Endothelial cell of umbilical vein (primary cell): Measurements from ENCODE around the gene NDFIP1. TPM values are rescaled to one million over a fixed set of nuclear protein-coding genes. Genes with fewer than 3 reads are reported as not detected.

Source experiments
- BruUV-seq: library from RNA; stranded (reverse); fragments of 400-500 nt; replicated peaks from 2 replicates; lab custom pipeline; 2021; lab: Mats Ljungman, UMichigan
- CTCF ChIA-PET: fragments of 300-600, 350-600 bp; sonication (Branson Sonifier 250); formaldehyde crosslinking; loops from one replicate; lab custom pipeline; 2021; ENCODE audit warnings: antibody characterized with exemption, inconsistent platforms; lab: Charles Lee
- POLR2A ChIA-PET: fragments of 300-600, 350-600 bp; sonication (Branson Sonifier 250); formaldehyde crosslinking; loops from one replicate; lab custom pipeline; 2021; ENCODE audit warnings: antibody characterized with exemption, inconsistent platforms; lab: Charles Lee
- DNase-seq: peaks from one replicate; pipeline ENCODE4 v3.0.0-alpha.2; 2011; ENCODE audit warnings: low read depth, low spot score
- FAIRE-seq: peaks from 2 replicates; lab custom pipeline; 2011; peaks lifted over from hg19 to GRCh38; lab: Jason Lieb, UNC
- H2AFZ ChIP-seq: 2 replicates; pipeline ENCODE4 v1.6.0; 2012; ENCODE audit warnings: low read depth, low read length, control low read depth, inconsistent platforms
- H3K27ac ChIP-seq: 2 replicates; pipeline ENCODE4 v1.5.1; 2011; ENCODE audit warnings: low read depth, mild to moderate bottlenecking, control low read depth, low read length, moderate library complexity; ENCODE audit not compliant: insufficient read depth
- H3K27me3 ChIP-seq, 2 experiments: 2 replicates each; pipeline versions ENCODE4 v1.6.0 to v1.6.1; 2011; ENCODE audit warnings: low read length in 2 of 2, mixed read lengths in 1 of 2; ENCODE audit not compliant: control insufficient read depth in 2 of 2, insufficient read depth in 2 of 2
- H3K36me3 ChIP-seq, 2 experiments: 2 replicates in 1 of 2; 3 replicates in 1 of 2; pipeline ENCODE4 v1.5.1; 2011; ENCODE audit warnings: low read length in 2 of 2, mild to moderate bottlenecking in 1 of 2, moderate library complexity in 1 of 2; ENCODE audit not compliant: control insufficient read depth in 2 of 2, insufficient read depth in 2 of 2; ENCODE audit errors: extremely low read depth in 1 of 2
- H3K4me1 ChIP-seq: 3 replicates; pipeline ENCODE4 v1.5.1; 2011; ENCODE audit warnings: mild to moderate bottlenecking, low read length; ENCODE audit not compliant: control insufficient read depth, insufficient read depth; ENCODE audit errors: extremely low read depth
- H3K4me2 ChIP-seq: 2 replicates; pipeline ENCODE4 v1.6.1; 2011; ENCODE audit warnings: low read length, control low read depth, mixed read lengths; ENCODE audit not compliant: insufficient read depth
- H3K4me3 ChIP-seq, 3 experiments: fragments of 200-600 bp in 1 of 3; sonication (generic), shearing (Covaris generic) in 1 of 3; replicated peaks in 1 of 3; 2 replicates each; pipeline ENCODE4 v1.5.1; 2011 to 2016; ENCODE audit warnings: control low read depth in 3 of 3, low read length in 3 of 3, mild to moderate bottlenecking in 2 of 3, inconsistent platforms in 1 of 3, low read depth in 1 of 3, moderate library complexity in 1 of 3; ENCODE audit not compliant: insufficient read depth in 1 of 3
- H3K79me2 ChIP-seq: 2 replicates; pipeline ENCODE4 v1.6.0; 2012; ENCODE audit warnings: low read length, inconsistent platforms; ENCODE audit not compliant: control insufficient read depth, insufficient read depth
- H3K9ac ChIP-seq: replicated peaks from 2 replicates; pipeline ENCODE3; 2011; ENCODE audit warnings: low read length, control low read depth; ENCODE audit not compliant: insufficient read depth; ENCODE audit errors: extremely low read depth
- H3K9me1 ChIP-seq: replicated peaks from 3 replicates; pipeline ENCODE4 v1.6.0; 2011; ENCODE audit warnings: mild to moderate bottlenecking, low read length; ENCODE audit not compliant: control insufficient read depth, insufficient read depth; ENCODE audit errors: extremely low read depth
- H3K9me3 ChIP-seq: replicated peaks from 2 replicates; pipeline ENCODE4 v1.5.1; 2012; ENCODE audit warnings: low read length, inconsistent platforms; ENCODE audit not compliant: control insufficient read depth, insufficient read depth
- H4K20me1 ChIP-seq: replicated peaks from 2 replicates; pipeline ENCODE3; 2011; ENCODE audit warnings: mild to moderate bottlenecking, low read length; ENCODE audit not compliant: control insufficient read depth, insufficient read depth; ENCODE audit errors: extremely low read depth
- CTCF ChIP-seq, 2 donors: IDR thresholded peaks; 1 replicate in 1 of 2; 2 replicates in 1 of 2; pipeline ENCODE4 v1.5.1; 2011; ENCODE audit warnings: low read length in 2 of 2, mild to moderate bottlenecking in 2 of 2, moderate library complexity in 2 of 2, control low read depth in 1 of 2, inconsistent platforms in 1 of 2, low read depth in 1 of 2; ENCODE audit not compliant: insufficient read depth in 1 of 2; ENCODE audit errors: extremely low read depth in 1 of 2
- EZH2 ChIP-seq: IDR thresholded peaks from 2 replicates; pipeline ENCODE4 v1.6.1; 2012; ENCODE audit warnings: borderline replicate concordance, low read depth, mild to moderate bottlenecking, moderate library complexity, low read length, inconsistent platforms; ENCODE audit not compliant: severe bottlenecking
- GATA2 ChIP-seq: IDR thresholded peaks from 2 replicates; pipeline ENCODE4 v1.7.0; 2011; ENCODE audit warnings: low read depth, mild to moderate bottlenecking, moderate library complexity, mixed read lengths, low read length; ENCODE audit not compliant: insufficient read length, insufficient read depth
- JUN ChIP-seq: IDR thresholded peaks from 2 replicates; pipeline ENCODE4 v1.6.1; 2011; ENCODE audit warnings: borderline replicate concordance, low read depth; ENCODE audit not compliant: insufficient read length, insufficient read depth
- MAX ChIP-seq: IDR thresholded peaks from 2 replicates; pipeline ENCODE4 v1.6.1; 2011; ENCODE audit not compliant: insufficient read depth, insufficient read length
- MYC ChIP-seq: IDR thresholded peaks from one replicate; pipeline ENCODE4 v1.6.1; 2011; ENCODE audit warnings: mild to moderate bottlenecking, low read depth, low read length
- POLR2A ChIP-seq: IDR thresholded peaks from 2 replicates; pipeline ENCODE4 v1.6.1; 2012; ENCODE audit warnings: low read depth, mild to moderate bottlenecking, control low read depth, low read length
- POLR2AphosphoS5 ChIP-seq: IDR thresholded peaks from 2 replicates; pipeline ENCODE4 v1.6.1; 2012; ENCODE audit warnings: low read depth, mild to moderate bottlenecking, control low read depth, low read length, moderate library complexity; ENCODE audit not compliant: insufficient read depth
- dilution Hi-C: fragments of 300-500 bp; cut with MboI; formaldehyde crosslinking; loops from one replicate; pipeline ENCODE4 v1.15.0; 2019; ENCODE audit warnings: low sequenced_read_pairs; ENCODE audit not compliant: extremely low pct_ligation_motif_present
- intact Hi-C: fragments of 100-400 bp; cut with micrococcal nuclease; formaldehyde crosslinking; loops from one replicate; pipeline ENCODE4 v1.10.0; 2022
- polyA plus RNA-seq, 4 experiments: library from polyadenylated mRNA; depleted of rRNA in 3 of 4; stranded (reverse) in 3 of 4; unstranded in 1 of 4; fragments of >200 nt; gene quantifications; 2 replicates each; pipeline versions ENCODE4 v1.2.1 to v1.2.3, GENCODE V29; 2011 to 2012; ENCODE audit warnings: missing spikeins in 1 of 4
- total RNA-seq: library from RNA; stranded (reverse); gene quantifications from 2 replicates; pipeline ENCODE4 v1.2.3, GENCODE V29; 2021

NDFIP1 gene
- total and polyA plus RNA-seq, 2 donors (not counting 3 experiments of a cell fraction or from before 2014, with no cell fraction given): 12.3 to 42.6 TPM

- dilution Hi-C loops (no loop called here), intact Hi-C loops (no loop called here)
- H3K9me3 ChIP-seq: no peaks in the 10 kb centered on the region
- no peak for TF ChIP-seq POLR2AphosphoS5
- no peak for TF ChIP-seq JUN
- TF ChIP-seq MYC: no peak
- no peak for TF ChIP-seq GATA2
- TF ChIP-seq POLR2A: no peak
- TF ChIP-seq EZH2: no peak
- TF ChIP-seq CTCF (IDR thresholded peaks at IDR 0.05; ENCODE audit: extremely low read depth in 1 of 2, insufficient read depth in 1 of 2, low read depth in 1 of 2, low read length in 2 of 2): no peak
- TF ChIP-seq MAX: no peak
- FAIRE-seq: no peak
- no peaks in the 10 kb centered on the region for H3K9me1 ChIP-seq
- no peaks in the 10 kb centered on the region for H3K27me3 ChIP-seq
- peaks cover 15% of the 10 kb centered on the region for H4K20me1 ChIP-seq
- no TSS peak for BruUV-seq
- H3K79me2 ChIP-seq: peaks cover 89% of the 10 kb centered on the region
- H3K4me1 ChIP-seq: peaks cover 13% of the 10 kb centered on the region
- no peak overlapping the region for H2AFZ ChIP-seq
- ChIA-PET CTCF (no interaction called here), POLR2A (no interaction called here)
- H3K9ac ChIP-seq: no peak overlapping the region
- no peak for DNase-seq
- H3K4me3 ChIP-seq: no peak overlapping the region
- H3K36me3 ChIP-seq: peaks cover 0 to 5% of the 10 kb centered on the region in 2 experiments
- H3K27ac ChIP-seq: no peak overlapping the region
- no peak overlapping the region for H3K4me2 ChIP-seq
These were observed 9.6 kb downstream of the NDFIP1 start for GRCh38 chr5:142118155-142118686.
